ENCODE data around the gene CD59.

GRCh38 chr11:33672273-33672672 is 64.0 kb downstream of the CD59 start:
- no peak for TF ChIP-seq CTCF (IDR thresholded peaks at IDR 0.05; ENCODE audit: poor library complexity)
- no peak for TF ChIP-seq EZH2 (IDR thresholded peaks at IDR 0.05; ENCODE audit: borderline replicate concordance)
- no peak for TF ChIP-seq EZH2phosphoT487 (IDR thresholded peaks at IDR 0.05; ENCODE audit: low read depth, severe bottlenecking, unreplicated experiment)
